Body of pancreas (tissue), 4 donors: Measurements from ENCODE around the gene ARHGAP26. TPM values are rescaled to one million over a fixed set of nuclear protein-coding genes. Genes with fewer than 3 reads are reported as not detected.
"Not testable (repeated sequence)": the region's sequence is repeated elsewhere in the genome, so short reads cannot be mapped to it uniquely, and the experiment has no call there.

Source experiments
- ATAC-seq: fragments of 150-250 bp; one replicate; pipeline ENCODE4 v1.9.1; 2016
- DNase-seq, 4 donors: peaks; one replicate each; pipeline ENCODE4 v3.0.0-alpha.2; 2019
- H3K27ac ChIP-seq, 4 donors: fragments of 200-600 bp; sonication (generic); 1 replicate in 3 of 4; 2 replicates in 1 of 4; pipeline versions ENCODE4 v1.5.1 to v1.6.1; 2016 to 2019; ENCODE audit warnings: mild to moderate bottlenecking in 1 of 4, mixed read lengths in 1 of 4, moderate library complexity in 1 of 4
- H3K27me3 ChIP-seq, 2 donors: fragments of 200-600 bp; sonication (generic); one replicate each; pipeline ENCODE4 v1.6.0; 2016; ENCODE audit warnings: mild to moderate bottlenecking in 1 of 2
- H3K36me3 ChIP-seq, 2 donors: fragments of 200-600 bp; sonication (generic); replicated peaks in 1 of 2; 2 replicates each; pipeline ENCODE4 v1.5.1; 2016; ENCODE audit warnings: low read depth in 2 of 2; ENCODE audit not compliant: insufficient read depth in 1 of 2
- H3K4me1 ChIP-seq: fragments of 200-600 bp; sonication (generic); one replicate; pipeline ENCODE4 v1.6.0; 2016
- H3K4me3 ChIP-seq, 2 donors: fragments of 200-600 bp; sonication (generic); 1 replicate in 1 of 2; 2 replicates in 1 of 2; pipeline ENCODE4 v1.5.1; 2016 to 2019
- H3K9me3 ChIP-seq, 3 donors: fragments of 200-600 bp; sonication (generic); 1 replicate in 2 of 3; 2 replicates in 1 of 3; pipeline ENCODE4 v1.5.1; 2016
- CTCF ChIP-seq, 7 experiments: fragments of 450-650 bp in 4 of 7; fragments of 200-600 bp in 3 of 7; sonication (generic) in 3 of 7; IDR thresholded peaks; one replicate each; pipeline ENCODE4 v1.5.1; 2016 to 2019; ENCODE audit warnings: antibody characterized with exemption in 7 of 7
- POLR2A ChIP-seq, 3 donors: fragments of 450-650 bp; IDR thresholded peaks; one replicate each; pipeline ENCODE4 v1.6.1; 2016; ENCODE audit warnings: antibody characterized with exemption in 3 of 3, mild to moderate bottlenecking in 2 of 3
- WGBS, 2 donors: methylation state at CpG; one replicate each; pipeline ENCODE4 v1.1.5; 2017; 5-methylcytosine and 5-hydroxymethylcytosine counted together
- intact Hi-C: fragments of 100-400 bp; cut with DNase I; formaldehyde crosslinking; loops from one replicate; pipeline ENCODE4 v1.15.1; 2023
- total RNA-seq, 2 donors: library from RNA; depleted of rRNA; stranded (reverse); fragments of >200 nt; gene quantifications; one replicate each; pipeline ENCODE4 v1.1.0, GENCODE V29; 2016

Gene ARHGAP26
- total RNA-seq, 2 donors from 2014 or later, result 12.5 to 14.2 TPM

GRCh38 chr5:142945845-142946244 lies 175.7 kb downstream of the ARHGAP26 start:
- no peak for DNase-seq
- H3K4me1 ChIP-seq, result peaks cover 62% of the 10 kb centered on the region
- H3K4me3 ChIP-seq, result no peak overlapping the region
- no peak for ATAC-seq
- no peaks in the 10 kb centered on the region for H3K36me3 ChIP-seq
- TF ChIP-seq POLR2A (IDR thresholded peaks at IDR 0.05) (no peak), CTCF (IDR thresholded peaks at IDR 0.05) (no peak)
- no peaks in the 10 kb centered on the region for H3K27me3 ChIP-seq
- peak overlapping the region in 3 of 4 donors; percentile 48 to 76 (median 49) for H3K27ac ChIP-seq
- intact Hi-C loops, result no loop called here
- H3K9me3 ChIP-seq, result no peaks in the 10 kb centered on the region

DNA sequence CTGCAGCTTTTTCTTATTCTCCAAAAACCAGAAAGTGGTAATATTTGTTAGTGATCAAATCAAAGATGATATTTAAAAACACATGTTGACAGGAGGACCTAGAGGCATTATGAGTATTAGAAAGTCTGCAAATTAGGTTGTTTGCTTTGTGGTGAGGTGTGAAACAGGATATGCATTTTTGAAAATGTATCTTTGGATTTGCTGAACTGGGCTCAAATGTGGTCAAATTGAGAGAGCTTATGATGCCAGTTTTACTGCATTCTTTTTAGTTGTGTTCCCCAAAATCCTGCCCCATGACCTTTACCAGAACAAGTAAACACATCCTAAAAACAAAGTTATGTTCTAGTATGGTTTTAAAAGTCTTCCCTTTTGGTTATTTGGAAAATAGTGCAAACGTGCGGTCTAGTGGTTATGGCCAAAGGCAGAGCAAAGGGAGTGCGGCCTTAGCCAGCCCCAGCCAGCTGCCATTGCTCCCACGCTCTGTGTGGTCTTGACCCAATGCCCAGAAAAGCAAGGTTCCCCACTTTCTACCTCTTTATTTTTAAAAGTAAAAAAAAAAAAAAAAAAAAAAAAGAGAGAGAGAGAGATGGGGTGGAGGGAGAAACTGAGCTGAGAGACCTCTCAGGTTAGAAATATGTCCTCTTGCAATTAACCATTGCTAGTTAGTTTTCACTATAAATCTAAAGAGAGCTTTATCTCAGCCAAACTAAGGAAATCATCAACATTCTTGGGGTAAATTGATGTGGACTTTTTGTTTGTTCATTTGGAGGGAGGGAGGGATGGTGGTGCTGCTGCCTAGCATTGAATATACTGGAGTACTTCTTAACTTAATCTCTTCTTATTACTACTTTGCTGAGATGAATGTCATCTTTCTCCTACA lies 176.6 kb downstream of the ARHGAP26 start:
- no peak overlapping the region for H3K4me3 ChIP-seq
- peak; percentile 81 to 88 (median 82) for DNase-seq
- intact Hi-C loops, result no loop called here
- WGBS, 2 donors, result 19 to 54% methylated on average over 4 of the region's 4 CpGs
- ATAC-seq, result peak; percentile 88
- H3K9me3 ChIP-seq, result no peaks in the 10 kb centered on the region
- no peaks in the 10 kb centered on the region for H3K27me3 ChIP-seq
- no peaks in the 10 kb centered on the region for H3K36me3 ChIP-seq
- TF ChIP-seq CTCF (IDR thresholded peaks at IDR 0.05), result no peak
- no peak for TF ChIP-seq POLR2A (IDR thresholded peaks at IDR 0.05)
- peak overlapping the region; percentile 31 to 76 (median 52) for H3K27ac ChIP-seq
- peaks cover 57% of the 10 kb centered on the region for H3K4me1 ChIP-seq

GRCh38 chr5:142947427-142947709 lies 177.2 kb downstream of the ARHGAP26 start:
- Histone ChIP-seq H3K27me3 (no peaks in the 10 kb centered on the region), H3K4me1 (peaks cover 52% of the 10 kb centered on the region), H3K4me3 (no peak overlapping the region), H3K9me3 (no peaks in the 10 kb centered on the region), H3K27ac (peak overlapping the region; percentile 31 to 76 (median 46)), H3K36me3 (no peaks in the 10 kb centered on the region)
- TF ChIP-seq POLR2A (IDR thresholded peaks at IDR 0.05), result no peak
- TF ChIP-seq CTCF (IDR thresholded peaks at IDR 0.05), result no peak
- DNase-seq, result no peak
- peak; percentile 30 for ATAC-seq
- intact Hi-C loops, result no loop called here

DNA sequence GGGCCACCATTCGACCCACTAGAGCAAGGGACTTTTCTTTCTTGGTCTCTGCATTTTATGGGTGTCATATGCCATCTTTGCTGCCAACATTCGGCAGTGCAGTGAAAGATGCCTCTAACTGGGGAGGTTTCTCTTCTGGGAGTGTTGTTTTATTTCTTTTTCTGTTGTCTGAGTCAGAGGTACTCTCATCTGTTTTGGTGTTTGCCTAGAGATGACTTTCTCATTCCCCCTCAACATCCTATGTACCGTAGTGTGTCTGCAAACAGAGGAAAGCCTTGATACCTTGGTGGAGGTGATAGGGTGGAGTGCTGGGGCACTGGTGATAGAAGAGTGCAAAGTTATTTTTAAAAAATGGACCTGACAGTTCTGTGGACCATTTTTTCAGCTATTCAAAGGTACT lies 182.1 kb downstream of the ARHGAP26 start:
- Histone ChIP-seq H3K27ac (no peak overlapping the region), H3K9me3 (no peaks in the 10 kb centered on the region), H3K4me3 (no peak overlapping the region), H3K27me3 (no peaks in the 10 kb centered on the region), H3K36me3 (no peaks in the 10 kb centered on the region), H3K4me1 (peaks cover 34% of the 10 kb centered on the region)
- no peak for TF ChIP-seq POLR2A (IDR thresholded peaks at IDR 0.05)
- TF ChIP-seq CTCF (IDR thresholded peaks at IDR 0.05), result no peak
- 87 to 98% methylated on average over 3 of the region's 3 CpGs for WGBS, 2 donors
- ATAC-seq (no peak), DNase-seq (no peak)
- intact Hi-C loops, result no loop called here

DNA sequence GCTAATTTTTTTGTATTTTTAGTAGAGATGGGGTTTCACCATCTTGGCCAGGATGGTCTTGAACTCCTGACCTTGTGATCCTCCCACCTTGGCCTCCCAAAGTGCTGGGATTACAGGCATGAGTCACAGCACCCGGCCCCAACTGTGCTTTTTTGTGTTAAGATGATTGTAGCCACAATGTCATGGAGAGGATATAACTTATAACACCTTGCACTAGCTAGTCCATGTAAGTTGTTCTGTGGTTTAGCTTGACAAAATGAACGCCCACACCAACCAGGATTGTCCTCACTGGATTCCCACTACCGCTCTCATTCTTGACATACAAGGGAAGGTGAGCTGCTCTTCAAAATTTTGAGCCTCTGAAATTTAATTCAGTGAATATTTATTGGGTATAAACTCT lies 182.7 kb downstream of the ARHGAP26 start:
- H3K4me3 ChIP-seq, H3K36me3 ChIP-seq, DNase-seq, H3K27ac ChIP-seq, intact Hi-C loops, ATAC-seq, H3K27me3 ChIP-seq, H3K9me3 ChIP-seq: not testable (repeated sequence)
- 96 to 100% methylated on average over 3 of the region's 3 CpGs for WGBS, 2 donors
- peaks cover 28% of the 10 kb centered on the region for H3K4me1 ChIP-seq
